Measurements from ENCODE around the gene SAPCD2.

The SAPCD2 gene

GRCh38 chr9:137042751-137043727 is 27.3 kb downstream of the SAPCD2 start:
- Histone ChIP-seq H3K9ac (ENCODE audit: low read length) (peak overlapping the region; percentile 1), H3K4me3 (ENCODE audit: low read length) (no peak overlapping the region)

GRCh38 chr9:137041124-137041523 is 29.2 kb downstream of the SAPCD2 start:
- H3K9me3 ChIP-seq (ENCODE audit: control insufficient read depth, low read length), result no peaks in the 10 kb centered on the region
- no peaks in the 10 kb centered on the region for H3K36me3 ChIP-seq (ENCODE audit: control insufficient read depth, insufficient read depth, low read length)
- H3K9ac ChIP-seq (ENCODE audit: low read length), result no peak overlapping the region
- H3K4me3 ChIP-seq (ENCODE audit: low read length), result no peak overlapping the region
- H3K27me3 ChIP-seq (ENCODE audit: control insufficient read depth, insufficient read depth, low read length), result no peaks in the 10 kb centered on the region
- H3K4me1 ChIP-seq (ENCODE audit: control insufficient read depth, insufficient read depth, low read length), result peaks cover 29% of the 10 kb centered on the region

More at GRCh38 chr9:137042751-137043727, 27.3 kb downstream of the SAPCD2 start:
- H3K27me3 ChIP-seq (ENCODE audit: control insufficient read depth, insufficient read depth, low read length), result peaks cover 7% of the 10 kb centered on the region
- H3K36me3 ChIP-seq (ENCODE audit: control insufficient read depth, insufficient read depth, low read length), result no peaks in the 10 kb centered on the region
- H3K9me3 ChIP-seq (ENCODE audit: control insufficient read depth, low read length), result no peaks in the 10 kb centered on the region
- peaks cover 33% of the 10 kb centered on the region for H3K4me1 ChIP-seq (ENCODE audit: control insufficient read depth, insufficient read depth, low read length)

GRCh38 chr9:137040568-137040967 is 29.8 kb downstream of the SAPCD2 start:
- Histone ChIP-seq H3K27me3 (ENCODE audit: control insufficient read depth, insufficient read depth, low read length) (peaks cover 3% of the 10 kb centered on the region), H3K4me1 (ENCODE audit: control insufficient read depth, insufficient read depth, low read length) (peaks cover 30% of the 10 kb centered on the region), H3K4me3 (ENCODE audit: low read length) (no peak overlapping the region), H3K9ac (ENCODE audit: low read length) (no peak overlapping the region), H3K36me3 (ENCODE audit: control insufficient read depth, insufficient read depth, low read length) (no peaks in the 10 kb centered on the region), H3K9me3 (ENCODE audit: control insufficient read depth, low read length) (no peaks in the 10 kb centered on the region)

- no peaks in the 10 kb centered on the region for H3K9me3 ChIP-seq (ENCODE audit: control insufficient read depth, low read length)
- no peak overlapping the region for H3K9ac ChIP-seq (ENCODE audit: low read length)
- H3K27me3 ChIP-seq (ENCODE audit: control insufficient read depth, insufficient read depth, low read length), result peaks cover 5% of the 10 kb centered on the region
- no peaks in the 10 kb centered on the region for H3K36me3 ChIP-seq (ENCODE audit: control insufficient read depth, insufficient read depth, low read length)
- H3K4me1 ChIP-seq (ENCODE audit: control insufficient read depth, insufficient read depth, low read length), result peaks cover 32% of the 10 kb centered on the region
- H3K4me3 ChIP-seq (ENCODE audit: low read length), result no peak overlapping the region
Observed at GRCh38 chr9:137039611-137040366, 30.6 kb downstream of the SAPCD2 start.

- Histone ChIP-seq H3K4me1 (ENCODE audit: control insufficient read depth, insufficient read depth, low read length) (peaks cover 28% of the 10 kb centered on the region), H3K36me3 (ENCODE audit: control insufficient read depth, insufficient read depth, low read length) (no peaks in the 10 kb centered on the region), H3K27me3 (ENCODE audit: control insufficient read depth, insufficient read depth, low read length) (peaks cover 9% of the 10 kb centered on the region), H3K4me3 (ENCODE audit: low read length) (no peak overlapping the region), H3K9me3 (ENCODE audit: control insufficient read depth, low read length) (no peaks in the 10 kb centered on the region), H3K9ac (ENCODE audit: low read length) (no peak overlapping the region)
Observed at GRCh38 chr9:137038916-137039315, 31.4 kb downstream of the SAPCD2 start.

GRCh38 chr9:137037483-137037882 is 32.9 kb downstream of the SAPCD2 start:
- Histone ChIP-seq H3K4me3 (ENCODE audit: low read length) (no peak overlapping the region), H3K36me3 (ENCODE audit: control insufficient read depth, insufficient read depth, low read length) (no peaks in the 10 kb centered on the region), H3K4me1 (ENCODE audit: control insufficient read depth, insufficient read depth, low read length) (peaks cover 14% of the 10 kb centered on the region), H3K27me3 (ENCODE audit: control insufficient read depth, insufficient read depth, low read length) (peaks cover 9% of the 10 kb centered on the region), H3K9ac (ENCODE audit: low read length) (no peak overlapping the region), H3K9me3 (ENCODE audit: control insufficient read depth, low read length) (no peaks in the 10 kb centered on the region)

GRCh38 chr9:137037035-137037434 is 33.3 kb downstream of the SAPCD2 start:
- H3K4me1 ChIP-seq (ENCODE audit: control insufficient read depth, insufficient read depth, low read length), result peaks cover 16% of the 10 kb centered on the region
- no peaks in the 10 kb centered on the region for H3K9me3 ChIP-seq (ENCODE audit: control insufficient read depth, low read length)
- no peak overlapping the region for H3K4me3 ChIP-seq (ENCODE audit: low read length)
- H3K9ac ChIP-seq (ENCODE audit: low read length), result no peak overlapping the region
- peaks cover 9% of the 10 kb centered on the region for H3K27me3 ChIP-seq (ENCODE audit: control insufficient read depth, insufficient read depth, low read length)
- no peaks in the 10 kb centered on the region for H3K36me3 ChIP-seq (ENCODE audit: control insufficient read depth, insufficient read depth, low read length)

- Histone ChIP-seq H3K9me3 (ENCODE audit: control insufficient read depth, low read length) (no peaks in the 10 kb centered on the region), H3K4me1 (ENCODE audit: control insufficient read depth, insufficient read depth, low read length) (peaks cover 23% of the 10 kb centered on the region), H3K4me3 (ENCODE audit: low read length) (no peak overlapping the region), H3K9ac (ENCODE audit: low read length) (no peak overlapping the region), H3K27me3 (ENCODE audit: control insufficient read depth, insufficient read depth, low read length) (peaks cover 9% of the 10 kb centered on the region), H3K36me3 (ENCODE audit: control insufficient read depth, insufficient read depth, low read length) (no peaks in the 10 kb centered on the region)
Observed at GRCh38 chr9:137035937-137036336, 34.4 kb downstream of the SAPCD2 start.

- H3K4me1 ChIP-seq (ENCODE audit: control insufficient read depth, insufficient read depth, low read length), result peaks cover 23% of the 10 kb centered on the region
- no peak overlapping the region for H3K9ac ChIP-seq (ENCODE audit: low read length)
- H3K4me3 ChIP-seq (ENCODE audit: low read length), result no peak overlapping the region
- no peaks in the 10 kb centered on the region for H3K36me3 ChIP-seq (ENCODE audit: control insufficient read depth, insufficient read depth, low read length)
- peaks cover 9% of the 10 kb centered on the region for H3K27me3 ChIP-seq (ENCODE audit: control insufficient read depth, insufficient read depth, low read length)
- H3K9me3 ChIP-seq (ENCODE audit: control insufficient read depth, low read length), result no peaks in the 10 kb centered on the region
Observed at GRCh38 chr9:137035507-137035834, 34.9 kb downstream of the SAPCD2 start.

- peaks cover 9% of the 10 kb centered on the region for H3K27me3 ChIP-seq (ENCODE audit: control insufficient read depth, insufficient read depth, low read length)
- H3K36me3 ChIP-seq (ENCODE audit: control insufficient read depth, insufficient read depth, low read length), result no peaks in the 10 kb centered on the region
- H3K9me3 ChIP-seq (ENCODE audit: control insufficient read depth, low read length), result no peaks in the 10 kb centered on the region
- peak overlapping the region; percentile 28 for H3K9ac ChIP-seq (ENCODE audit: low read length)
- H3K4me3 ChIP-seq (ENCODE audit: low read length), result no peak overlapping the region
- peaks cover 23% of the 10 kb centered on the region for H3K4me1 ChIP-seq (ENCODE audit: control insufficient read depth, insufficient read depth, low read length)
Observed at GRCh38 chr9:137034709-137035506, 35.4 kb downstream of the SAPCD2 start.

GRCh38 chr9:137034039-137034708 is 36.2 kb downstream of the SAPCD2 start:
- Histone ChIP-seq H3K9ac (ENCODE audit: low read length) (peak overlapping the region; percentile 28), H3K4me1 (ENCODE audit: control insufficient read depth, insufficient read depth, low read length) (peaks cover 28% of the 10 kb centered on the region), H3K27me3 (ENCODE audit: control insufficient read depth, insufficient read depth, low read length) (peaks cover 9% of the 10 kb centered on the region), H3K9me3 (ENCODE audit: control insufficient read depth, low read length) (no peaks in the 10 kb centered on the region), H3K36me3 (ENCODE audit: control insufficient read depth, insufficient read depth, low read length) (no peaks in the 10 kb centered on the region), H3K4me3 (ENCODE audit: low read length) (no peak overlapping the region)
